H1 (cell line): ENCODE results near the gene NPC1L1. TPM values are rescaled to one million over a fixed set of nuclear protein-coding genes. Genes with fewer than 3 reads are reported as not detected.

Experiments used
- CTCF ChIA-PET: fragments of 300-600 bp; sonication (Branson Sonifier 250); formaldehyde crosslinking; loops from one replicate; lab custom pipeline; 2021; ENCODE audit not compliant: partially characterized antibody; lab: Charles Lee
- POLR2A ChIA-PET: fragments of 300-600 bp; sonication (Branson Sonifier 250); formaldehyde crosslinking; loops from one replicate; lab custom pipeline; 2021; ENCODE audit warnings: inconsistent platforms; ENCODE audit not compliant: partially characterized antibody; lab: Charles Lee
- DNase-seq, 2 experiments: peaks; one replicate each; pipeline versions ENCODE4 v3.0.0 to v3.0.0-alpha.2; 2010 to 2022; ENCODE audit warnings: low spot score in 2 of 2, low read depth in 1 of 2, mixed read lengths in 1 of 2
- FAIRE-seq: peaks from 2 replicates; lab custom pipeline; 2011; peaks lifted over from hg19 to GRCh38; lab: Jason Lieb, UNC
- H2AFZ ChIP-seq: 2 replicates; pipeline ENCODE4 v1.8.1; 2012; ENCODE audit warnings: low read length, inconsistent platforms
- H2AK5ac ChIP-seq: 2 replicates; pipeline ENCODE4 v1.6.1; 2013; ENCODE audit warnings: low read depth, low read length
- H2BK120ac ChIP-seq: replicated peaks from 2 replicates; pipeline ENCODE3; 2013; ENCODE audit warnings: low read depth, low read length, inconsistent platforms
- H2BK12ac ChIP-seq: 2 replicates; pipeline ENCODE4 v1.6.1; 2013; ENCODE audit warnings: low read depth, low read length
- H2BK15ac ChIP-seq: 2 replicates; pipeline ENCODE4 v1.6.1; 2013; ENCODE audit warnings: low read length
- H2BK20ac ChIP-seq: 2 replicates; pipeline ENCODE4 v1.6.1; 2013; ENCODE audit warnings: low read length
- H2BK5ac ChIP-seq: 2 replicates; pipeline ENCODE4 v1.6.1; 2013; ENCODE audit warnings: low read depth, low read length
- H3K14ac ChIP-seq: 2 replicates; pipeline ENCODE4 v1.6.1; 2013; ENCODE audit warnings: inconsistent platforms; ENCODE audit not compliant: insufficient read length
- H3K18ac ChIP-seq: 2 replicates; pipeline ENCODE4 v1.6.1; 2013; ENCODE audit warnings: low read length; ENCODE audit errors: extremely low read depth
- H3K23ac ChIP-seq: 2 replicates; pipeline ENCODE4 v1.6.1; 2013; ENCODE audit warnings: inconsistent platforms; ENCODE audit not compliant: insufficient read length
- H3K23me2 ChIP-seq: 2 replicates; pipeline ENCODE4 v1.6.1; 2013; ENCODE audit warnings: low read depth, low read length
- H3K27ac ChIP-seq: 2 replicates; pipeline ENCODE4 v1.6.1; 2011; ENCODE audit warnings: low read depth, low read length, inconsistent platforms
- H3K27me3 ChIP-seq, 4 experiments: replicated peaks in 1 of 4; 1 replicate in 1 of 4; 2 replicates in 3 of 4; pipeline versions ENCODE4 v1.6.1 to v1.8.1; 2011 to 2013; ENCODE audit warnings: low read length in 3 of 4, mild to moderate bottlenecking in 3 of 4, inconsistent platforms in 2 of 4, mixed read lengths in 2 of 4, moderate library complexity in 1 of 4; ENCODE audit not compliant: control insufficient read depth in 3 of 4, insufficient read depth in 3 of 4; ENCODE audit errors: extremely low read depth in 1 of 4
- H3K36me3 ChIP-seq, 4 experiments: 2 replicates each; pipeline versions ENCODE4 v1.6.1 to v1.8.1; 2011 to 2013; ENCODE audit warnings: mild to moderate bottlenecking in 4 of 4, low read length in 3 of 4, moderate library complexity in 2 of 4, control low read depth in 1 of 4, inconsistent platforms in 1 of 4; ENCODE audit not compliant: insufficient read depth in 4 of 4, control insufficient read depth in 2 of 4
- H3K4ac ChIP-seq: replicated peaks from 2 replicates; pipeline ENCODE3; 2013; ENCODE audit warnings: low read length, low read depth, mixed read lengths, inconsistent platforms; ENCODE audit not compliant: insufficient read length
- H3K4me1 ChIP-seq, 4 experiments: replicated peaks in 1 of 4; 1 replicate in 1 of 4; 2 replicates in 3 of 4; pipeline versions ENCODE4 v1.6.1 to v1.8.1; 2011 to 2013; ENCODE audit warnings: low read length in 3 of 4, inconsistent platforms in 2 of 4, mixed read lengths in 1 of 4; ENCODE audit not compliant: insufficient read depth in 4 of 4, control insufficient read depth in 3 of 4
- H3K4me2 ChIP-seq, 2 experiments: 2 replicates each; pipeline versions ENCODE4 v1.6.1 to v1.8.1; 2011 to 2013; ENCODE audit warnings: low read depth in 2 of 2, low read length in 2 of 2, control low read depth in 1 of 2, inconsistent platforms in 1 of 2, mild to moderate bottlenecking in 1 of 2; ENCODE audit not compliant: insufficient read depth in 1 of 2
- H3K4me3 ChIP-seq, 4 experiments: fragments of 200-600, 300-600 bp in 1 of 4; sonication (generic), shearing (Covaris generic), sonication (Bioruptor Twin) in 1 of 4; 2 replicates each; pipeline versions ENCODE4 v1.5.1 to v1.8.1; 2011 to 2016; ENCODE audit warnings: low read length in 4 of 4, low read depth in 3 of 4, control low read depth in 2 of 4, inconsistent platforms in 2 of 4, mild to moderate bottlenecking in 2 of 4, mixed read lengths in 1 of 4, moderate library complexity in 1 of 4; ENCODE audit not compliant: insufficient read depth in 2 of 4; ENCODE audit errors: extremely low read depth in 1 of 4
- H3K56ac ChIP-seq: replicated peaks from 2 replicates; pipeline ENCODE3; 2013; ENCODE audit warnings: low read depth, mild to moderate bottlenecking, mixed read lengths, low read length, inconsistent platforms; ENCODE audit not compliant: insufficient read length
- H3K79me1 ChIP-seq: 2 replicates; pipeline ENCODE4 v1.6.1; 2013; ENCODE audit warnings: low read depth, low read length, control low read depth
- H3K79me2 ChIP-seq, 2 experiments: 2 replicates each; pipeline versions ENCODE4 v1.6.1 to v1.8.1; 2012 to 2013; ENCODE audit warnings: low read length in 2 of 2, mild to moderate bottlenecking in 2 of 2, inconsistent platforms in 1 of 2; ENCODE audit not compliant: insufficient read depth in 2 of 2, control insufficient read depth in 1 of 2
- H3K9ac ChIP-seq, 4 experiments: replicated peaks in 1 of 4; 1 replicate in 1 of 4; 2 replicates in 3 of 4; pipeline versions ENCODE4 v1.6.1 to v1.8.1; 2011 to 2013; ENCODE audit warnings: low read depth in 3 of 4, low read length in 3 of 4, control low read depth in 2 of 4, mild to moderate bottlenecking in 2 of 4, moderate library complexity in 2 of 4, inconsistent platforms in 1 of 4; ENCODE audit errors: extremely low read depth in 1 of 4
- H3K9me3 ChIP-seq, 2 experiments: 2 replicates each; pipeline versions ENCODE4 v1.6.1 to v1.8.1; 2012 to 2013; ENCODE audit warnings: mild to moderate bottlenecking in 2 of 2, moderate library complexity in 2 of 2, control low read depth in 1 of 2, inconsistent platforms in 1 of 2, low read depth in 1 of 2, low read length in 1 of 2, mixed read lengths in 1 of 2; ENCODE audit not compliant: insufficient read depth in 2 of 2
- H4K20me1 ChIP-seq, 2 experiments: replicated peaks in 1 of 2; 2 replicates each; pipeline versions ENCODE3 to v1.8.1; 2011 to 2013; ENCODE audit warnings: inconsistent platforms in 2 of 2, low read length in 2 of 2, mild to moderate bottlenecking in 1 of 2; ENCODE audit not compliant: insufficient read depth in 2 of 2, control insufficient read depth in 1 of 2
- H4K5ac ChIP-seq: 2 replicates; pipeline ENCODE4 v1.6.1; 2013; ENCODE audit warnings: low read length, low read depth, mixed read lengths, inconsistent platforms; ENCODE audit not compliant: insufficient read length
- H4K8ac ChIP-seq: 2 replicates; pipeline ENCODE4 v1.8.0; 2013; ENCODE audit warnings: mild to moderate bottlenecking, moderate library complexity, low read length, inconsistent platforms; ENCODE audit not compliant: insufficient read depth; ENCODE audit errors: extremely low read depth
- H4K91ac ChIP-seq: replicated peaks from 2 replicates; pipeline ENCODE3; 2013; ENCODE audit warnings: low read length, mixed read lengths, inconsistent platforms; ENCODE audit not compliant: insufficient read length
- KDM5A ChIP-seq: fragments of 200-600 bp; IDR thresholded peaks from 2 replicates; pipeline ENCODE4 v1.7.1; 2012; ENCODE audit warnings: mild to moderate bottlenecking, low read length, inconsistent platforms, mixed read lengths
- NRF1 ChIP-seq: IDR thresholded peaks from 2 replicates; pipeline ENCODE4 v1.6.1; 2011; ENCODE audit warnings: mild to moderate bottlenecking, low read depth, low read length, improper control_type of control experiment
- WGBS, 2 experiments: shearing (Covaris generic) in 1 of 2; methylation state at CpG; one replicate each; pipeline versions ENCODE4 v1.1.6 to v1.1.7; 2013 to 2015; ENCODE audit warnings: low lambda C conversion rate in 2 of 2, mixed read lengths in 2 of 2, inconsistent platforms in 1 of 2, low coverage in 1 of 2, missing lambda C conversion rate in 1 of 2; ENCODE audit not compliant: insufficient replicate concordance in 2 of 2, insufficient coverage in 1 of 2, insufficient read length in 1 of 2; ENCODE audit errors: extremely low coverage in 1 of 2, missing lambda C conversion rate in 1 of 2; 5-methylcytosine and 5-hydroxymethylcytosine counted together
- long read RNA-seq, 2 experiments: library from RNA in 1 of 2; library from capped mRNA in 1 of 2; stranded (forward); transcript quantifications; one replicate each; pipeline ENCODE4 v2.0.0, GENCODE V29; 2021; ENCODE audit warnings: inconsistent platforms in 1 of 2
- polyA minus RNA-seq, 3 experiments: library from RNA; depleted of rRNA, polyadenylated mRNA; stranded (reverse); fragments of >200 nt; gene quantifications; 1 replicate in 2 of 3; 2 replicates in 1 of 3; pipeline ENCODE4 v1.2.3, GENCODE V29; 2011
- polyA plus RNA-seq, 7 experiments: library from polyadenylated mRNA; depleted of rRNA in 3 of 7; stranded (reverse) in 5 of 7; unstranded in 2 of 7; fragments of >200 nt in 5 of 7; fragments of 200-250 nt in 2 of 7; gene quantifications; 1 replicate in 5 of 7; 2 replicates in 1 of 7; 4 replicates in 1 of 7; pipeline versions ENCODE4 v1.2.1 to v1.2.3, GENCODE V29; 2011 to 2013; ENCODE audit warnings: missing spikeins in 2 of 7, mixed read lengths in 2 of 7
- total RNA-seq: library from RNA; stranded (reverse); fragmentation: NEBNext Ultra II Directional; extraction: Animal tissue kit (Norgen Biotek cat#: 25700); gene quantifications from 2 replicates; pipeline ENCODE4 v1.2.1, GENCODE V29; 2021

NPC1L1 gene
- 0.06 TPM in 1 of 2 replicates, not detected in the other for total RNA-seq
- polyA plus RNA-seq (2011; rRNA removed) = 0.14 and 0.21 TPM in 2 replicates
- 0.10 TPM for polyA plus RNA-seq (2011; cell fraction: cytosol; rRNA removed)
- polyA plus RNA-seq (2011; cell fraction: nucleus; rRNA removed) = 0.31 TPM
- 0.09 to 0.18 TPM (median 0.13 TPM) in 3 of 4 replicates, not detected in the other for polyA plus RNA-seq (2012, experiment 1 of 2)
- 0.05 TPM for polyA plus RNA-seq (2012, experiment 2 of 2)
- 0.16 TPM for polyA plus RNA-seq (2013, experiment 1 of 2)
- polyA plus RNA-seq (2013, experiment 2 of 2) = 0.13 TPM
- 0.06 and 0.22 TPM in 2 replicates for polyA minus RNA-seq (2011; rRNA and poly(A)+ RNA removed)
- not detected for polyA minus RNA-seq (2011; cell fraction: cytosol; rRNA and poly(A)+ RNA removed)
- polyA minus RNA-seq (2011; cell fraction: nucleus; rRNA and poly(A)+ RNA removed) = not detected
- long read RNA-seq, experiment 1 = 0 reads
- long read RNA-seq, experiment 2 = 0 reads

DNA sequence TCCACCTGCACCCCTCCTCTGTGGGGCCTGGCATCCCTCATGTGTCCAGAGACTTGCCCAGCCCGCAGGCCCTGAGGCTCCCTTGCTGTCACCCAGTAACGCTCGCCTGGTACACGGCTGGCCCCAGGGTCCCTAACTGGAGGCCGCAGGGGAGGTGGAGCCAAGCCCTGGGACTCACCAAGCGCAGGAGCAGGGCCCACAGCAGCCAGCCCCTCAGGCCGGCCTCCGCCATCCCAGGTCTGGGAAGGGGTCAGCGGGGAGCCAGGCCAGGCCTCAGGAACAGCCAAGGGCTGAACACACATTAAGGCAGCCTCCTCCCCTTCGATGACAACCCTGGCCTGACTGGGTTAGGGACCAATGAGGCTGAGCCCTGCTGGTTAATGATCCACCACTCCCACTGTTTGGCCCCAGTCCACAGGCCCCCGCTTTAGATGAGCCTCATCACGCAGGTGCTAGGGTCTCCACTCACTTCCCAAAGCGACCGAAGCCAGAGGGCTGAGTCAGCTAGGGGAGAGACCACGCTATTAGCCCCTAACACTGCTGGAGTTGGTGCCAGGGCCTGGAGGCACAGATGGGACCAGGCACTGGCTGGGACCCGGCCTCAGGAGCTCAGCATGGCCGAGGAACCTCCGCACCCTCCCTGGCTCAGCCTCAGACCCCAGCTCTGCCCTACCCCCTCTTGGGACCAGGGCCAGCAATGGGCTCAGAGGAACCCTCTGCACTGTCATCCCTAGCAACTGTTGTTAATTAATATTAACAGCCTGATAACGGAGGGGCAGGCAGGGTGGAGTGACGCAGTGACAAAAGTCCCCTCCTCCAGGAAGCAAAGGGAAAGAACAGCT lies at the start of gene NPC1L1:
Gene NPC1L1 (minus strand): TSS at position 303 of the 842 bp plus-strand sequence. CDS start 71 bp downstream, at position 232.
- Histone ChIP-seq H3K4me1 (no peaks in the 10 kb centered on the region), H2BK120ac (no peak within 1 kb of the TSS)
- WGBS, 2 experiments = 87% methylated on average over 18 of the region's 20 CpGs; no CpG with 5 or more reads in 1 of the 2 experiments
- TF ChIP-seq KDM5A = no peak
- TF ChIP-seq NRF1 = no peak

More for the DNA sequence above, at the start of gene NPC1L1:
- Histone ChIP-seq H2BK20ac (no peak within 1 kb of the TSS), H2AFZ (no peak within 1 kb of the TSS), H3K27ac (no peak within 1 kb of the TSS), H3K4me2 (no peak within 1 kb of the TSS), H2BK12ac (no peak within 1 kb of the TSS; the same call in 1 of the 2 replicates), H3K79me2 (no peaks in the 10 kb centered on the region), H3K4ac (no peak within 1 kb of the TSS), H3K14ac (no peak within 1 kb of the TSS), H4K91ac (peak within 1 kb of the TSS; percentile 35), H3K23ac (no peak within 1 kb of the TSS), H3K23me2 (no peaks in the 10 kb centered on the region), H2AK5ac (no peak within 1 kb of the TSS), H4K20me1 (no peaks in the 10 kb centered on the region), H4K8ac (peak within 1 kb of the TSS; percentile 76; the same call in 1 of the 2 replicates), H3K27me3 (no peaks in the 10 kb centered on the region), H3K9me3 (no peaks in the 10 kb centered on the region), H3K56ac (no peak within 1 kb of the TSS), H2BK15ac (no peak within 1 kb of the TSS), H2BK5ac (no peak within 1 kb of the TSS), H4K5ac (no peak within 1 kb of the TSS), H3K36me3 (no peaks in the 10 kb centered on the region), H3K4me3 (no peak within 1 kb of the TSS), H3K9ac (no peak within 1 kb of the TSS), H3K18ac (no peak within 1 kb of the TSS; the same call in 1 of the 2 replicates), H3K79me1 (no peaks in the 10 kb centered on the region)
- ChIA-PET CTCF (interaction anchor here (1.2 to 10.0 kb wide), 3 partner anchors 13 to 192 kb away, joined by 3 to 98 read pairs (median 3); no protein-coding TSS in a partner anchor), POLR2A (interaction anchor here (0.8 kb wide), 1 partner anchor 24 kb away, joined by 3 read pairs; no protein-coding TSS in a partner anchor)
- FAIRE-seq = no peak
- DNase-seq = peak in 1 of 2 experiments; percentile 42
